ENCODE results near the gene PAK6.

GRCh38 chr15:40282869-40283614 is 44.2 kb downstream of the PAK6 start, which contains the start of gene ANKRD63:
- no peak for TF ChIP-seq POLR2A (IDR thresholded peaks at IDR 0.05)
- TF ChIP-seq CTCF (IDR thresholded peaks at IDR 0.05) = no peak

All from vagina (tissue), 2 donors.